Stimulated activated CD4-positive, alpha-beta T cell treated with anti-CD3 and anti-CD28 coated beads, TNF-alpha, amount 100 ng/mL, for 1 hour (primary cell): Measurements from ENCODE around the gene MGAT3.
A peak's percentile ranks its signal among the peaks of the same experiment; 100 is the strongest.
"Not testable (repeated sequence)": the region's sequence is repeated elsewhere in the genome, so short reads cannot be mapped to it uniquely, and the experiment has no call there.

ENCODE experiments used
- DNase-seq, 3 donors: peaks; one replicate each; pipeline ENCODE4 v3.0.0-alpha.2; 2020; ENCODE audit warnings: low read depth in 3 of 3, low spot score in 1 of 3

Gene MGAT3

GRCh38 chr22:39490135-39490798 lies 33.5 kb downstream of the MGAT3 start:
- DNase-seq: peak; percentile 41 to 52 (median 44)

GRCh38 chr22:39490966-39491680 lies 34.3 kb downstream of the MGAT3 start:
- no peak for DNase-seq

- no peak for DNase-seq
These were observed 34.9 kb downstream of the MGAT3 start for GRCh38 chr22:39491696-39492095.

GRCh38 chr22:39492186-39492585 lies 35.4 kb downstream of the MGAT3 start:
- DNase-seq: no peak

- no peak for DNase-seq
These were observed 36.9 kb downstream of the MGAT3 start for GRCh38 chr22:39493759-39494158.

- no peak for DNase-seq
These were observed 37.8 kb downstream of the MGAT3 start for GRCh38 chr22:39494471-39495120.

GRCh38 chr22:39496131-39496838 lies 39.5 kb downstream of the MGAT3 start:
- peak in 2 of 3 donors; percentile 7 to 45 for DNase-seq

- DNase-seq: no peak
These were observed 40.6 kb downstream of the MGAT3 start for GRCh38 chr22:39497429-39497828.

- no peak for DNase-seq
These were observed 41.6 kb downstream of the MGAT3 start for GRCh38 chr22:39498368-39498767.

- no peak for DNase-seq
These were observed 42.0 kb downstream of the MGAT3 start for GRCh38 chr22:39498802-39499201.

GRCh38 chr22:39500101-39500500 lies 43.3 kb downstream of the MGAT3 start:
- DNase-seq: no peak

GRCh38 chr22:39501644-39502108 lies 44.9 kb downstream of the MGAT3 start:
- no peak for DNase-seq

GRCh38 chr22:39502109-39502788 lies 45.4 kb downstream of the MGAT3 start, which contains the start of gene MIEF1:
Gene MIEF1, plus strand, starts transcription at chr22:39502290. Its CDS starts 9,005 bp downstream, at chr22:39511295.
- DNase-seq: peak; percentile 62 to 87 (median 74)

- no peak for DNase-seq
These were observed 46.1 kb downstream of the MGAT3 start for GRCh38 chr22:39502789-39503409.

GRCh38 chr22:39503630-39504029 lies 46.8 kb downstream of the MGAT3 start:
- DNase-seq: no peak

- no peak for DNase-seq
These were observed 47.3 kb downstream of the MGAT3 start for GRCh38 chr22:39504071-39504470.

GRCh38 chr22:39507021-39507420 lies 50.2 kb downstream of the MGAT3 start:
- DNase-seq: not testable (repeated sequence)

- DNase-seq: no peak
These were observed 51.6 kb downstream of the MGAT3 start for GRCh38 chr22:39508393-39508792.

GRCh38 chr22:39510529-39511149 lies 53.8 kb downstream of the MGAT3 start:
- DNase-seq: no peak

- DNase-seq: no peak
These were observed 54.4 kb downstream of the MGAT3 start for GRCh38 chr22:39511226-39511625.
